Panc1 (cell line): ENCODE results near the gene RPRD1B. TPM values are rescaled to one million over a fixed set of nuclear protein-coding genes. Genes with fewer than 3 reads are reported as not detected.

Experiments used
- ATAC-seq: fragments of 200-7000 bp; cut with Tn5 transposase; 2 replicates; pipeline ENCODE4 v1.9.1; 2020; ENCODE audit warnings: mild to moderate bottlenecking, moderate library complexity
- BruUV-seq: library from RNA; stranded (reverse); fragments of 400-500 nt; replicated peaks from 2 replicates; lab custom pipeline; 2021; lab: Mats Ljungman, UMichigan
- CTCF ChIA-PET: fragments of 300-600 bp; sonication (Branson Sonifier 250); formaldehyde crosslinking; loops from one replicate; lab custom pipeline; 2022; ENCODE audit warnings: antibody characterized with exemption; lab: Charles Lee
- POLR2A ChIA-PET: fragments of 300-600 bp; sonication (Branson Sonifier 250); formaldehyde crosslinking; loops from one replicate; lab custom pipeline; 2022; ENCODE audit warnings: antibody characterized with exemption; lab: Charles Lee
- DNase-seq: peaks from one replicate; pipeline ENCODE4 v3.0.0-alpha.2; 2010; ENCODE audit warnings: low read depth, low spot score
- H3K27ac ChIP-seq: 2 replicates; pipeline ENCODE4 v1.5.1; 2011; ENCODE audit warnings: mild to moderate bottlenecking, low read length, inconsistent platforms
- H3K27me3 ChIP-seq: fragments of 200-500 bp; sonication (Bioruptor generic); 2 replicates; pipeline ENCODE4 v1.6.0; 2014; ENCODE audit warnings: low read length, inconsistent platforms; ENCODE audit not compliant: control insufficient read depth, insufficient read depth
- H3K36me3 ChIP-seq: fragments of 200-500 bp; sonication (Bioruptor generic); 2 replicates; pipeline ENCODE4 v1.5.1; 2014; ENCODE audit warnings: inconsistent platforms, mild to moderate bottlenecking, low read length, moderate library complexity; ENCODE audit not compliant: control insufficient read depth, insufficient read depth
- H3K4me1 ChIP-seq: 2 replicates; pipeline ENCODE4 v1.5.1; 2011; ENCODE audit warnings: inconsistent platforms, mild to moderate bottlenecking, low read length, moderate library complexity; ENCODE audit not compliant: control insufficient read depth, insufficient read depth
- H3K4me3 ChIP-seq, 2 experiments: 2 replicates each; pipeline ENCODE4 v1.5.1; 2011 to 2012; ENCODE audit warnings: low read depth in 2 of 2, low read length in 2 of 2, mild to moderate bottlenecking in 2 of 2, inconsistent platforms in 1 of 2, moderate library complexity in 1 of 2
- H3K9me3 ChIP-seq: fragments of 200-500 bp; sonication (Bioruptor generic); 2 replicates; pipeline ENCODE4 v1.5.1; 2014; ENCODE audit warnings: low read depth, mild to moderate bottlenecking, inconsistent platforms, low read length, moderate library complexity; ENCODE audit not compliant: control insufficient read depth, insufficient read depth
- CTCF ChIP-seq: fragments of 450-650 bp; IDR thresholded peaks from 2 replicates; pipeline ENCODE4 v1.5.1; 2017; ENCODE audit warnings: mild to moderate bottlenecking
- POLR2AphosphoS5 ChIP-seq: IDR thresholded peaks from 2 replicates; pipeline ENCODE4 v1.6.1; 2012; ENCODE audit warnings: mild to moderate bottlenecking, low read depth, low read length, moderate library complexity
- REST ChIP-seq, 2 experiments: IDR thresholded peaks; 2 replicates each; pipeline ENCODE4 v1.6.1; 2011 to 2012; ENCODE audit warnings: low read depth in 2 of 2, control low read depth in 1 of 2, low read length in 1 of 2, mild to moderate bottlenecking in 1 of 2, moderate library complexity in 1 of 2; ENCODE audit not compliant: insufficient read depth in 1 of 2
- SIN3A ChIP-seq: IDR thresholded peaks from 2 replicates; pipeline ENCODE4 v1.6.1; 2012; ENCODE audit warnings: low read depth, mild to moderate bottlenecking, low read length, moderate library complexity, borderline replicate concordance; ENCODE audit not compliant: insufficient read depth
- TCF7L2 ChIP-seq: IDR thresholded peaks from 2 replicates; pipeline ENCODE4 v1.6.1; 2011; ENCODE audit warnings: mild to moderate bottlenecking, low read depth, low read length, inconsistent platforms
- in situ Hi-C: cut with HindIII; loops from 2 replicates; pipeline ENCODE4 v1.10.0; 2016; ENCODE audit warnings: low sequenced_read_pairs, low pct_unique_long_range_greater_than_20kb
- intact Hi-C: fragments of 100-400 bp; cut with micrococcal nuclease; formaldehyde crosslinking; loops from one replicate; pipeline ENCODE4 v1.10.0; 2022; ENCODE audit not compliant: unreplicated experiment
- total RNA-seq: library from RNA; stranded (reverse); gene quantifications from one replicate; pipeline ENCODE4 v1.2.1, GENCODE V29; 2021; ENCODE audit not compliant: unreplicated experiment

Gene RPRD1B
- total RNA-seq, 1 experiment from 2014 or later, result 33.6 TPM

DNA sequence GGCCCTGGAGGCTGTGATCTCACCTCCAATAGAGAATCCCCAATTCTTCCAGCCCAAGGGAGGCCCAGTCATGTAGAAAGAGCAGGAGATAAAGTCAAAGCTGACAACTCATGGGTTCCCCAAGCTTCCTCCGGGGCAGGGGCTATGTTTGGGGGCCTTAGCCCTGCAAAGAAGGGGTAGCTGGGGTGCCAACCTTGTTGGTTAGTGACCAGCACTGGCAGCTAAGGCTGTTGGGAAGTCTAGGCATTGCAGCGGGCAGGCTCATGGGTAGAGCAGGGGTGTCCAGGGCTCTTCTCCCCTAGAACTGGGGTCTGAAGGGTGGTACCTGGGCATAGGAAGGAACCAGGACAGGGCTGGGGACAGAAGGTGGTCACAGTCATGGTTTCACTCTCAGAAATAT is 95.1 kb downstream of the RPRD1B start:
- ChIA-PET POLR2A (no interaction called here), CTCF (no interaction called here)
- TF ChIP-seq REST (IDR thresholded peaks at IDR 0.05; ENCODE audit: insufficient read depth in 1 of 2, low read depth in 2 of 2, low read length in 1 of 2) (no peak), SIN3A (no peak), CTCF (no peak)
- no peak overlapping the region for H3K4me3 ChIP-seq
- H3K4me1 ChIP-seq, result peaks cover 64% of the 10 kb centered on the region
- intact Hi-C loops, result no loop called here
- DNase-seq, result no peak
- in situ Hi-C loops, result no loop called here
- BruUV-seq, result TSS peak; percentile 83
- no peaks in the 10 kb centered on the region for H3K27me3 ChIP-seq
- peak overlapping the region; percentile 90 for H3K27ac ChIP-seq
- no peaks in the 10 kb centered on the region for H3K36me3 ChIP-seq
- ATAC-seq, result no peak
- H3K9me3 ChIP-seq, result no peaks in the 10 kb centered on the region

DNA sequence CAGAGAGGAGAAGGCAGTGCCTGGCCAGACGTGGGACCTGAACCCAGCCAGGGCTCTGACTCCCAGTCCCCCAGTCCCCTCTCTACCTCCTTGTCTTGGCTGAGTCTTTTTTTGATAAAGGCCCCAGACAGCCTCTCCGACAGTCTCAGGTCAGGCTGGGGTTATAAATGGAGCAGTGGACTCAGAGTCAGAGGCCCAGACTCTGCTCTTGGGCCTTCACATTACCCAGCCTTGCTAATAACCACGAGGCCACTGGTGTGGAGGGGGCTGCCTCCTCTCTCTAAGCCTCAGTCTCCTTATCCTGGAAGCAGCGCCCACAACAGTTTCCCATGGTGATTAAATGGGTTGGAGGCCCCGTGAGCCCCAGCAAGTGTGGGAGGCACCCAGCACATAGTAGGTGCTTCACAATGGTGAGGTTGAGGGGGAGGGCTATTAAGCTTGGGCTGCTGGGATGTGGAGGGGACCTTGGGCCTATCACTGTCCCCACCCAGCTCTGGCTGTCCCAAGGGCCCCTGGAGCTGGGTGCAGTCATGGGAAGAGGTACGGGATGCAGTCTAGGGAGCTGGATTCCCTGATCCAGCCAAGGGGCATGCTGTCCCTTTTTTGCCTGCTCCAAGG is 95.8 kb downstream of the RPRD1B start:
- in situ Hi-C loops (no loop called here), intact Hi-C loops (no loop called here)
- Histone ChIP-seq H3K27me3 (no peaks in the 10 kb centered on the region), H3K9me3 (no peaks in the 10 kb centered on the region), H3K4me3 (no peak overlapping the region), H3K4me1 (peaks cover 71% of the 10 kb centered on the region), H3K36me3 (no peaks in the 10 kb centered on the region), H3K27ac (peak overlapping the region; percentile 90)
- no peak for ATAC-seq
- ChIA-PET POLR2A (no interaction called here), CTCF (no interaction called here)
- no peak for DNase-seq
- no TSS peak for BruUV-seq
- TF ChIP-seq SIN3A (no peak), REST (IDR thresholded peaks at IDR 0.05; ENCODE audit: insufficient read depth in 1 of 2, low read depth in 2 of 2, low read length in 1 of 2) (no peak), CTCF (no peak), POLR2AphosphoS5 (no peak), TCF7L2 (no peak)
